ENCODE data around the gene FAM236B. TPM values are rescaled to one million over a fixed set of nuclear protein-coding genes. Genes with fewer than 3 reads are reported as not detected.
"Not testable (repeated sequence)": the region's sequence is repeated elsewhere in the genome, so short reads cannot be mapped to it uniquely, and the experiment has no call there.

FAM236B gene
- total RNA-seq, 2 experiments from 2014 or later, result not detected

DNA sequence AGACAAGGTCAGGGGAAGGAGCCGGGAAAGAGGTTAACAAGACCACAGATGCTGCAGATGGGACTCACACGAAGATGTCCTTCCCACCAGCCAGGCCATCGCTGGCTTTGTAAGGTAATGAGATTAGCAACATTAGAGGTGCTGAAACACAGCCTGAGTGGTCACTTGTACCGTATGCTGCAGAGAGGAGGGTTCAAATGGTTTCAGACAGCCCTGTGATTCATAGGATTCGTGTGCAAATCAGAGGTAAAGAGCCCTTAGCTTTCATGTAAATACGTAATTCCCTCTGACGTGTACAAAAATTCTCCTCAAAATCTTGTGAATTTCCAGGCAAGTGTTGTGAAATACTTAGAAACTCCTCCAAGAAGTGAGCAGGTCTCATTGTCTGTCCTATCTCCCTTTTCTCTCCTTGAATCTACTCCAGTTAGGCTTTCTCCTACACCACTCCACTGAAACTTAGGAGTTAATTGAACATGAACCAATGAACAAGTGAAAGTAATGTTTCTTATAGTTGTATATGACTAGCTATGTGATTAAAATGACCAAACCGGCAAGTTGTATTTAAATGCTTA is 991 bp upstream of the FAM236B start:
- intact Hi-C loops (cut with micrococcal nuclease; ENCODE audit: unreplicated experiment); H3K36me3 ChIP-seq (ENCODE audit: insufficient read depth, low read length); H3K4me1 ChIP-seq (ENCODE audit: insufficient read depth, low read length, poor library complexity, severe bottlenecking); H2AFZ ChIP-seq (ENCODE audit: low read length); H3K9me3 ChIP-seq (ENCODE audit: low read length); H4K20me1 ChIP-seq (ENCODE audit: insufficient read depth, low read length); H3K4me3 ChIP-seq (ENCODE audit: low read depth, low read length, poor library complexity, severe bottlenecking); H3K4me2 ChIP-seq (ENCODE audit: low read length); POLR2A ChIA-PET; CTCF ChIA-PET (ENCODE audit: unreplicated experiment); DNase-seq (ENCODE audit: low spot score); H3K79me2 ChIP-seq (ENCODE audit: insufficient read depth, low read depth, low read length); H3K9me2 ChIP-seq (ENCODE audit: insufficient read depth, low read length); BruUV-seq (replicated peaks); H3K27ac ChIP-seq (ENCODE audit: low read depth, low read length, poor library complexity, severe bottlenecking): not testable (repeated sequence)

DNA sequence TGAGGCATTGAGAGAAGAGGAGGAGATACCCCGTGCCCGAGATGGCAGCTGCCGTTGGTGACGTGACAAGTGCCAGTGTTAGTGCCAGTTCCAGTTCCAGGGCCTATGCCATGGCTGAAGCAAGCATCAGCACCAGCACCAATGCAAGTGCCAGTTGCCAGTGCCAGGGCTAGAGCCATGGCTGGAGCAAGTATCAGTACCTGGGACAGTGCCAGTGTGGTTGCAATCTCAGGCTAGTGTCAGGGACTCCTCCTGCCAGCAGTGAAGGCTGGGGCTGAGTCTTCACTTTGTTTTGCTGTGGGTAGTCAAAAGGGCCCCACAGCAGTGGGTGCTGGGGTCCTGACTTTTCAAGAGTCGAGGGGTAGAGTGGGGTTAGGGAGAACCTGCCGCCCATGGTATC is 4.3 kb downstream of the FAM236B start:
- H3K9me2 ChIP-seq (ENCODE audit: insufficient read depth, low read length); H3K4me3 ChIP-seq (ENCODE audit: low read depth, low read length, poor library complexity, severe bottlenecking); POLR2A ChIA-PET; H3K4me1 ChIP-seq (ENCODE audit: insufficient read depth, low read length, poor library complexity, severe bottlenecking); intact Hi-C loops (cut with micrococcal nuclease; ENCODE audit: unreplicated experiment); H3K4me2 ChIP-seq (ENCODE audit: low read length); CTCF ChIA-PET (ENCODE audit: unreplicated experiment); DNase-seq (ENCODE audit: low spot score); H3K9me3 ChIP-seq (ENCODE audit: low read length); H3K27ac ChIP-seq (ENCODE audit: low read depth, low read length, poor library complexity, severe bottlenecking); H4K20me1 ChIP-seq (ENCODE audit: insufficient read depth, low read length); BruUV-seq (replicated peaks); H3K36me3 ChIP-seq (ENCODE audit: insufficient read depth, low read length); H3K79me2 ChIP-seq (ENCODE audit: insufficient read depth, low read depth, low read length); H2AFZ ChIP-seq (ENCODE audit: low read length): not testable (repeated sequence)

DNA sequence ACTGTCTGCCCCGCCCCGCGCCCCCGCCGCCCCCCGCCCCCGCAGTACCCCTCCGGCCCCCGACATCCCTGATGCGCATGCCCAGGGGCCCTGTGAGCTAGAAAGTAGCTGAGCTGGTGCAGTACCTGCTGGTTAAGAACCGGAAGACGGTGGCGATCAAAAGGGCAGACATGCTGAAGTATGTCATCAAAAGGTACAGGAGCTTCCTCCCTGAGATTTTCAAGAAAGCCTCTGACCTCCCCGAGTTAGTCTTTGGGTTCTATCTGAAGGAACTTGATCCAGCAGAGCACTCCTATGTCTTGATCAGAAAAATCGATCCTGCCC is 5.0 kb downstream of the FAM236B start:
- H3K36me3 ChIP-seq (ENCODE audit: insufficient read depth, low read length); CTCF ChIA-PET (ENCODE audit: unreplicated experiment); H3K9me2 ChIP-seq (ENCODE audit: insufficient read depth, low read length); H2AFZ ChIP-seq (ENCODE audit: low read length); H4K20me1 ChIP-seq (ENCODE audit: insufficient read depth, low read length); H3K4me3 ChIP-seq (ENCODE audit: low read depth, low read length, poor library complexity, severe bottlenecking); H3K79me2 ChIP-seq (ENCODE audit: insufficient read depth, low read depth, low read length); H3K4me1 ChIP-seq (ENCODE audit: insufficient read depth, low read length, poor library complexity, severe bottlenecking); H3K4me2 ChIP-seq (ENCODE audit: low read length); H3K9me3 ChIP-seq (ENCODE audit: low read length); DNase-seq (ENCODE audit: low spot score); intact Hi-C loops (cut with micrococcal nuclease; ENCODE audit: unreplicated experiment); BruUV-seq (replicated peaks); H3K27ac ChIP-seq (ENCODE audit: low read depth, low read length, poor library complexity, severe bottlenecking); POLR2A ChIA-PET: not testable (repeated sequence)

DNA sequence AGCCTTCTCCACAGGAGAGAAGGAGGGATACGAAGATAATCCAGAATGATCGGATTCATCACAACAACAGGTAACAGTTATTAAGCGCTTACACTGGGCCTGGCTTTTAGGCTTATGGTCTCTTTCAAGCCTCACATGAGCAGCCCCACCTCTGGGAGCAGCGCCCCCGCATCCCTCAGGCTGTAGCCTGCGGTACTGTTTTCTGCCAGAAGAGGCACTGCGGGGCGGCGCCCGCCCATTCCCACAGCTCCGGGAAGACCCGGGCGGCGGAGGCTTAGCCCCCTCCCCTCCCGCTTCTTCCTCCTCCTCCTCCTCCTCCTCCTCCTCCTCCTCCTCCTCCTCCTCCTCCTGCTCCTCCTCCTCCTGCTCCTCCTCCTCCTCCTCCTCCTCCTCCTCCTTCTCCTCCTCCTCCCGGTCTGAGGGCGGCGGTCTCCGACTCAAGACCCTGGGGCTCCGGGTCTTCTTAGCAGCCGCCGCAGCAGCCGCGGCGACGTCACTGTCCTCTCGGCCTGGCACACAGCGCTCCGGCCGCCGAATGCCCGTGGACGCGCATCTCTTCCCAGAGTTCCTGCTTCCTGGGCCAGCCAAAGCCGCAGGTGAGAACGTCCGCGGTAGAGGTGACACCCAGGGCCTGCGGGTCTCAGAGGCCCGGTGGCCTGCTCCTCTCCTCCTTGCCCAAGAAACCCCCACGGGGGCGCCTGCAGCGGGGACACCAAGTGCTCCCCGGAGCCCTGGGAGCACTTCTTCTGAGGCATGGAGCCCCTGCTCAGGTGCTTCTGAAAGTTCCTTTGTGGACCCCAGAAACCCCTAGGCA is 5.6 kb downstream of the FAM236B start, which contains the start of gene DMRTC1B:
TSS of gene DMRTC1B (plus strand) at position 238 of the 814 bp plus-strand sequence. CDS start 68,246 bp downstream, outside the sequence.
- H4K20me1 ChIP-seq (ENCODE audit: insufficient read depth, low read length); H3K4me1 ChIP-seq (ENCODE audit: insufficient read depth, low read length, poor library complexity, severe bottlenecking); H3K27ac ChIP-seq (ENCODE audit: low read depth, low read length, poor library complexity, severe bottlenecking); H3K36me3 ChIP-seq (ENCODE audit: insufficient read depth, low read length); CTCF ChIA-PET (ENCODE audit: unreplicated experiment); H2AFZ ChIP-seq (ENCODE audit: low read length); H3K4me2 ChIP-seq (ENCODE audit: low read length); DNase-seq (ENCODE audit: low spot score); intact Hi-C loops (cut with micrococcal nuclease; ENCODE audit: unreplicated experiment); H3K4me3 ChIP-seq (ENCODE audit: low read depth, low read length, poor library complexity, severe bottlenecking); H3K9me3 ChIP-seq (ENCODE audit: low read length); POLR2A ChIA-PET; BruUV-seq (replicated peaks); H3K9me2 ChIP-seq (ENCODE audit: insufficient read depth, low read length); H3K79me2 ChIP-seq (ENCODE audit: insufficient read depth, low read depth, low read length): not testable (repeated sequence)

DNA sequence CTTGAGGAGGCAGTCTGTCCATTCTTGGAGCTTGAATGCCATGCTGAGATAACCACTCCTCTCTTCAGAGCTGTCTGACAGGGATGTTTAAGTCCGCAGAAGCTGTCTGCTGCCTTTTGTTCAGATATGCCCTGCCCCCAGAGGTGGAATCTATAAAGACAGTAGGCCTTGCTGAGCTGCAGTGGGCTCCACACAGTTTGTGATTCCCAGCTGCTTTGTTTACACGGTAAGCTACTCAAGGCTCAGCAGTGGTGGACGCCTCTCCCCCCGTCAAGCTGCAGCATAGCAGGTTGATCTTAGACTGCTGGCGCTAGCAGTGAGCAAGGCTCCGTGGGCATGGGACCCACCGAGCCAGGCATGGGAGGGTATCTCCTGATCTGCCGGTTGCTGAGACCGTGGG is 22.0 kb downstream of the FAM236B start:
- BruUV-seq (replicated peaks); POLR2A ChIA-PET; intact Hi-C loops (cut with micrococcal nuclease; ENCODE audit: unreplicated experiment); DNase-seq (ENCODE audit: low spot score); H3K79me2 ChIP-seq (ENCODE audit: insufficient read depth, low read depth, low read length); H3K4me2 ChIP-seq (ENCODE audit: low read length); H3K27ac ChIP-seq (ENCODE audit: low read depth, low read length, poor library complexity, severe bottlenecking); CTCF ChIA-PET (ENCODE audit: unreplicated experiment); H2AFZ ChIP-seq (ENCODE audit: low read length); H3K4me1 ChIP-seq (ENCODE audit: insufficient read depth, low read length, poor library complexity, severe bottlenecking); H4K20me1 ChIP-seq (ENCODE audit: insufficient read depth, low read length); H3K9me2 ChIP-seq (ENCODE audit: insufficient read depth, low read length); H3K36me3 ChIP-seq (ENCODE audit: insufficient read depth, low read length); H3K9me3 ChIP-seq (ENCODE audit: low read length); H3K4me3 ChIP-seq (ENCODE audit: low read depth, low read length, poor library complexity, severe bottlenecking): not testable (repeated sequence)

DNA sequence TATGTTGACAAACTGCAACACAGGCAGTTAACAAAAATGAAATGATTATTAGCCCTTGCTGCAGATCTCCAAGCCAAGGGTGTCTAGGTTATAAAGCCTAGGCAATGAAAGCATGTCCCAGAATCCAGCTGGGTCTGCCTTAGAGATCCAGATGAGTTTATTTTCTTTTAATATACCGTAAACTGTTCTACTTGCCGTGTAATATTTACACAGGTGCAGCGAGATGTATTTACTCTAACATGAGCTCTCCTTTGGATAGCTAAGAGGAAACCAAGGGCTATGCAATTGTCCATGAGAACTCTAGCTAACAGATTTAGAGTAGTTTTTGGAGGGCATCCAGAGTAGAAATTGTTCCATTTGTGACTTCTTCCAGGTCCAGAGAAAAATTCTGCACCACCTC is 33.9 kb downstream of the FAM236B start:
- DNase-seq (ENCODE audit: low spot score); H3K79me2 ChIP-seq (ENCODE audit: insufficient read depth, low read depth, low read length); intact Hi-C loops (cut with micrococcal nuclease; ENCODE audit: unreplicated experiment); H3K4me2 ChIP-seq (ENCODE audit: low read length); BruUV-seq (replicated peaks); H4K20me1 ChIP-seq (ENCODE audit: insufficient read depth, low read length); H2AFZ ChIP-seq (ENCODE audit: low read length); H3K9me2 ChIP-seq (ENCODE audit: insufficient read depth, low read length); H3K4me1 ChIP-seq (ENCODE audit: insufficient read depth, low read length, poor library complexity, severe bottlenecking); H3K9me3 ChIP-seq (ENCODE audit: low read length); CTCF ChIA-PET (ENCODE audit: unreplicated experiment); H3K27ac ChIP-seq (ENCODE audit: low read depth, low read length, poor library complexity, severe bottlenecking); H3K36me3 ChIP-seq (ENCODE audit: insufficient read depth, low read length); POLR2A ChIA-PET; H3K4me3 ChIP-seq (ENCODE audit: low read depth, low read length, poor library complexity, severe bottlenecking): not testable (repeated sequence)
